Left renal cortex interstitium (tissue), 4 donors: ENCODE data around the gene ARAP1. TPM values are rescaled to one million over a fixed set of nuclear protein-coding genes. Genes with fewer than 3 reads are reported as not detected.

Experiments
- DNase-seq, 4 donors: peaks; one replicate each; pipeline ENCODE4 v3.0.0-alpha.2; 2013; ENCODE audit warnings: low read depth in 4 of 4, low spot score in 2 of 4, missing footprints in 1 of 4
- polyA plus RNA-seq, 4 donors: library from polyadenylated mRNA; unstranded; fragments of 120-200 nt; gene quantifications; one replicate each; pipeline ENCODE4 v1.2.1, GENCODE V29; 2013; ENCODE audit not compliant: insufficient read length in 4 of 4

ARAP1 gene
- polyA plus RNA-seq, 4 donors, result 69.0 to 85.0 (median 78.4) TPM

GRCh38 chr11:72780296-72781062 lies 28.3 kb upstream of the ARAP1 start:
- no peak for DNase-seq

- DNase-seq, result no peak
Observed at GRCh38 chr11:72779495-72780128, 27.4 kb upstream of the ARAP1 start.

- DNase-seq, result peak in 1 of 4 donors; percentile 56
Observed at GRCh38 chr11:72778535-72779494, 26.6 kb upstream of the ARAP1 start.

- no peak for DNase-seq
Observed at GRCh38 chr11:72777755-72778278, 25.6 kb upstream of the ARAP1 start.

GRCh38 chr11:72776844-72777754 lies 24.9 kb upstream of the ARAP1 start:
- DNase-seq, result no peak

GRCh38 chr11:72776117-72776843 lies 24.1 kb upstream of the ARAP1 start:
- no peak for DNase-seq

- no peak for DNase-seq
Observed at GRCh38 chr11:72775288-72776110, 23.3 kb upstream of the ARAP1 start.

- no peak for DNase-seq
Observed at GRCh38 chr11:72774499-72774898, 22.3 kb upstream of the ARAP1 start.

GRCh38 chr11:72773696-72774095 lies 21.5 kb upstream of the ARAP1 start:
- no peak for DNase-seq

GRCh38 chr11:72773291-72773690 lies 21.1 kb upstream of the ARAP1 start:
- DNase-seq, result no peak

GRCh38 chr11:72772059-72772458 lies 19.9 kb upstream of the ARAP1 start:
- no peak for DNase-seq

GRCh38 chr11:72771507-72771906 lies 19.3 kb upstream of the ARAP1 start:
- DNase-seq, result no peak

GRCh38 chr11:72770799-72771198 lies 18.6 kb upstream of the ARAP1 start:
- no peak for DNase-seq

- DNase-seq, result no peak
Observed at GRCh38 chr11:72769680-72770079, 17.5 kb upstream of the ARAP1 start.

- no peak for DNase-seq
Observed at GRCh38 chr11:72768581-72768980, 16.4 kb upstream of the ARAP1 start.

GRCh38 chr11:72767203-72768062 lies 15.2 kb upstream of the ARAP1 start:
- no peak for DNase-seq

- DNase-seq, result no peak
Observed at GRCh38 chr11:72766152-72766902, 14.1 kb upstream of the ARAP1 start.
